IPS-20b (cell line): ENCODE results near the gene CT45A2.
"Not testable (repeated sequence)": the region's sequence is repeated elsewhere in the genome, so short reads cannot be mapped to it uniquely, and the experiment has no call there.

Experiments used
- H3K27ac ChIP-seq: one replicate; pipeline ENCODE4 v1.5.1; 2013; ENCODE audit warnings: low read length
- H3K27me3 ChIP-seq: 2 replicates; pipeline ENCODE4 v1.6.1; 2013; ENCODE audit warnings: mild to moderate bottlenecking, low read length, inconsistent platforms; ENCODE audit not compliant: insufficient read depth
- H3K36me3 ChIP-seq: 2 replicates; pipeline ENCODE4 v1.6.1; 2013; ENCODE audit warnings: low read depth, mild to moderate bottlenecking, inconsistent platforms, low read length, moderate library complexity; ENCODE audit not compliant: insufficient read depth
- H3K4me1 ChIP-seq: 2 replicates; pipeline ENCODE4 v1.6.1; 2013; ENCODE audit warnings: mild to moderate bottlenecking, control low read depth, inconsistent platforms, low read length, moderate library complexity; ENCODE audit not compliant: insufficient read depth
- H3K4me3 ChIP-seq: 2 replicates; pipeline ENCODE4 v1.5.1; 2013; ENCODE audit warnings: mild to moderate bottlenecking, low read length, inconsistent platforms
- H3K9ac ChIP-seq: 2 replicates; pipeline ENCODE4 v1.6.1; 2013; ENCODE audit warnings: low read depth, mild to moderate bottlenecking, inconsistent platforms, low read length, moderate library complexity
- H3K9me3 ChIP-seq: 2 replicates; pipeline ENCODE4 v1.6.1; 2013; ENCODE audit warnings: mild to moderate bottlenecking, low read depth, low read length, inconsistent platforms; ENCODE audit not compliant: insufficient read depth

The CT45A2 gene, protein sequence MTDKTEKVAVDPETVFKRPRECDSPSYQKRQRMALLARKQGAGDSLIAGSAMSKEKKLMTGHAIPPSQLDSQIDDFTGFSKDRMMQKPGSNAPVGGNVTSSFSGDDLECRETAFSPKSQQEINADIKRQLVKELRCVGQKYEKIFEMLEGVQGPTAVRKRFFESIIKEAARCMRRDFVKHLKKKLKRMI

DNA sequence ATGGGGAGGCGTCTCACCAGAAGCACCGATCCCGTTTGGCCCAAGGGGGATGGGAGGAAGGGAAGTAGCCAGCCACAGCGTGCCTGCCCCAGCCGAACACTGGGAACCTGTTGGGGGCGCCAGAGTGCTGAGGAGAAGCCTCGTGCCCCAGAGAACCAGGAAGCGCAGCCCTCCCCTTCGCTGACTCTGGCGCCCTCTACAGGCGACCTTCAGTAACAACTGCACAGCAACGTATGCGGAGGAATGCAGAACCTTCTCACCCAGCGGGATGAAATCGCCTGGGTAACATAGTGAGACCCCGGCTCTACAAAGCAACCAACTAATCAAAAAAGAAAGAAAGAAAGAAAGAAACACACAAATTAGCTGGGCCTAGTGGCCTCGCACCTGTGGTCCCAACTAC lies at the start of gene CT45A2:
Gene CT45A2 (minus strand): TSS at position 101 of the 400 bp plus-strand sequence. CDS start 3,747 bp downstream, outside the sequence.
- not testable (repeated sequence) for H3K4me3 ChIP-seq, H3K9me3 ChIP-seq, H3K36me3 ChIP-seq, H3K4me1 ChIP-seq, H3K27ac ChIP-seq, H3K9ac ChIP-seq, H3K27me3 ChIP-seq

DNA sequence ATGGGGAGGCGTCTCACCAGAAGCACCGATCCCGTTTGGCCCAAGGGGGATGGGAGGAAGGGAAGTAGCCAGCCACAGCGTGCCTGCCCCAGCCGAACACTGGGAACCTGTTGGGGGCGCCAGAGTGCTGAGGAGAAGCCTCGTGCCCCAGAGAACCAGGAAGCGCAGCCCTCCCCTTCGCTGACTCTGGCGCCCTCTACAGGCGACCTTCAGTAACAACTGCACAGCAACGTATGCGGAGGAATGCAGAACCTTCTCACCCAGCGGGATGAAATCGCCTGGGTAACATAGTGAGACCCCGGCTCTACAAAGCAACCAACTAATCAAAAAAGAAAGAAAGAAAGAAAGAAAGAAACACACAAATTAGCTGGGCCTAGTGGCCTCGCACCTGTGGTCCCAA lies 34.6 kb upstream of the CT45A2 start, which contains the start of gene CT45A8:
Gene CT45A8 (minus strand): TSS at position 101 of the 400 bp plus-strand sequence. CDS start 3,755 bp downstream, outside the sequence.
- not testable (repeated sequence) for H3K4me3 ChIP-seq, H3K27ac ChIP-seq, H3K4me1 ChIP-seq, H3K27me3 ChIP-seq, H3K36me3 ChIP-seq, H3K9ac ChIP-seq, H3K9me3 ChIP-seq

DNA sequence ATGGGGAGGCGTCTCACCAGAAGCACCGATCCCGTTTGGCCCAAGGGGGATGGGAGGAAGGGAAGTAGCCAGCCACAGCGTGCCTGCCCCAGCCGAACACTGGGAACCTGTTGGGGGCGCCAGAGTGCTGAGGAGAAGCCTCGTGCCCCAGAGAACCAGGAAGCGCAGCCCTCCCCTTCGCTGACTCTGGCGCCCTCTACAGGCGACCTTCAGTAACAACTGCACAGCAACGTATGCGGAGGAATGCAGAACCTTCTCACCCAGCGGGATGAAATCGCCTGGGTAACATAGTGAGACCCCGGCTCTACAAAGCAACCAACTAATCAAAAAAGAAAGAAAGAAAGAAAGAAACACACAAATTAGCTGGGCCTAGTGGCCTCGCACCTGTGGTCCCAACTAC lies 17.4 kb upstream of the CT45A2 start, which contains the start of gene CT45A7:
Gene CT45A7 (minus strand): TSS at position 101 of the 400 bp plus-strand sequence. CDS start 3,747 bp downstream, outside the sequence.
- not testable (repeated sequence) for H3K9ac ChIP-seq, H3K27me3 ChIP-seq, H3K4me3 ChIP-seq, H3K9me3 ChIP-seq, H3K4me1 ChIP-seq, H3K27ac ChIP-seq, H3K36me3 ChIP-seq

DNA sequence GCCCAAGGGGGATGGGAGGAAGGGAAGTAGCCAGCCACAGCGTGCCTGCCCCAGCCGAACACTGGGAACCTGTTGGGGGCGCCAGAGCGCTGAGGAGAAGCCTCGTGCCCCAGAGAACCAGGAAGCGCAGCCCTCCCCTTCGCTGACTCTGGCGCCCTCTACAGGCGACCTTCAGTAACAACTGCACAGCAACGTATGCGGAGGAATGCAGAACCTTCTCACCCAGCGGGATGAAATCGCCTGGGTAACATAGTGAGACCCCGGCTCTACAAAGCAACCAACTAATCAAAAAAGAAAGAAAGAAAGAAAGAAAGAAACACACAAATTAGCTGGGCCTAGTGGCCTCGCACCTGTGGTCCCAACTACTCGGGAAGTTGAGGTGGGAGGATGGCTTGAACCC lies 17.1 kb downstream of the CT45A2 start, which contains the start of gene CT45A6:
Gene CT45A6 (minus strand): TSS at position 101 of the 400 bp plus-strand sequence. CDS start 3,794 bp downstream, outside the sequence.
- not testable (repeated sequence) for H3K27me3 ChIP-seq, H3K4me3 ChIP-seq, H3K27ac ChIP-seq, H3K4me1 ChIP-seq, H3K9ac ChIP-seq, H3K36me3 ChIP-seq, H3K9me3 ChIP-seq

DNA sequence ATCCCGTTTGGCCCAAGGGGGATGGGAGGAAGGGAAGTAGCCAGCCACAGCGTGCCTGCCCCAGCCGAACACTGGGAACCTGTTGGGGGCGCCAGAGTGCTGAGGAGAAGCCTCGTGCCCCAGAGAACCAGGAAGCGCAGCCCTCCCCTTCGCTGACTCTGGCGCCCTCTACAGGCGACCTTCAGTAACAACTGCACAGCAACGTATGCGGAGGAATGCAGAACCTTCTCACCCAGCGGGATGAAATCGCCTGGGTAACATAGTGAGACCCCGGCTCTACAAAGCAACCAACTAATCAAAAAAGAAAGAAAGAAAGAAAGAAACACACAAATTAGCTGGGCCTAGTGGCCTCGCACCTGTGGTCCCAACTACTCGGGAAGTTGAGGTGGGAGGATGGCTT lies 34.4 kb downstream of the CT45A2 start, which contains the start of gene CT45A5:
Gene CT45A5 (minus strand): TSS at position 101 of the 400 bp plus-strand sequence. CDS start 3,774 bp downstream, outside the sequence.
- H3K4me3 ChIP-seq, H3K36me3 ChIP-seq, H3K27me3 ChIP-seq, H3K9ac ChIP-seq, H3K27ac ChIP-seq, H3K9me3 ChIP-seq, H3K4me1 ChIP-seq: not testable (repeated sequence)

DNA sequence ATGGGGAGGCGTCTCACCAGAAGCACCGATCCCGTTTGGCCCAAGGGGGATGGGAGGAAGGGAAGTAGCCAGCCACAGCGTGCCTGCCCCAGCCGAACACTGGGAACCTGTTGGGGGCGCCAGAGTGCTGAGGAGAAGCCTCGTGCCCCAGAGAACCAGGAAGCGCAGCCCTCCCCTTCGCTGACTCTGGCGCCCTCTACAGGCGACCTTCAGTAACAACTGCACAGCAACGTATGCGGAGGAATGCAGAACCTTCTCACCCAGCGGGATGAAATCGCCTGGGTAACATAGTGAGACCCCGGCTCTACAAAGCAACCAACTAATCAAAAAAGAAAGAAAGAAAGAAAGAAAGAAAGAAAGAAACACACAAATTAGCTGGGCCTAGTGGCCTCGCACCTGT lies 51.7 kb downstream of the CT45A2 start, which contains the start of gene CT45A3:
Gene CT45A3 (minus strand): TSS at position 101 of the 400 bp plus-strand sequence. CDS start 3,747 bp downstream, outside the sequence.
- not testable (repeated sequence) for H3K36me3 ChIP-seq, H3K9ac ChIP-seq, H3K4me1 ChIP-seq, H3K9me3 ChIP-seq, H3K27ac ChIP-seq, H3K27me3 ChIP-seq, H3K4me3 ChIP-seq
